SHP77 treated with DMSO at 0.1 percent for 48 hours (cell line): ENCODE measurements around the gene DHRS1.

Source experiments
- DNase-seq: peaks from one replicate; lab custom pipeline; 2025; lab: John Stamatoyannopoulos, UW

DHRS1 gene

GRCh38 chr14:24263848-24264247, 35.7 kb downstream of the DHRS1 start:
- no peak for DNase-seq

- no peak for DNase-seq
These were observed 36.5 kb downstream of the DHRS1 start, which contains the start of gene TGM1 for GRCh38 chr14:24262821-24263733. TGM1 (minus strand) TSS chr14:24263177; CDS start chr14:24262352, 825 bp downstream.

DNA sequence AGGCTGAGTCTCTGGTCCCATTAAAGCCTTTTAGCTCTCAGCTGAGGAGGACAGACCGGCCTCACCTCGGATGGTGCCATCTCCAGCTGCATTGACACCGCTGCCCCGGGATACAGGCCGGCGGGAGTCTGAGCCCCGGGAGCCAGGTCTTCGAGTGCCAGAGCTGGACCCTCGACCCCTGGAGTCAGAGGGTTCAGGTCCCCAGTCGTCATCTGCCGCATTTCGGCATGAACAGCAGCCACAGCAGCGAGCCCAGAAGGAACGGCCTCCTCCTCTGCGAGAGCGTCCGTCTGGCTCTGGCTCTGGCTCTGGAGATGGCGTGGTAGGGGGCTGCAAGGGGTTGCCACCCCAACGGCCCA, 37.6 kb downstream of the DHRS1 start:
- no peak for DNase-seq

GRCh38 chr14:24261256-24261968, 38.2 kb downstream of the DHRS1 start:
- no peak for DNase-seq

- no peak for DNase-seq
These were observed 38.8 kb downstream of the DHRS1 start for GRCh38 chr14:24260780-24261157.

DNA sequence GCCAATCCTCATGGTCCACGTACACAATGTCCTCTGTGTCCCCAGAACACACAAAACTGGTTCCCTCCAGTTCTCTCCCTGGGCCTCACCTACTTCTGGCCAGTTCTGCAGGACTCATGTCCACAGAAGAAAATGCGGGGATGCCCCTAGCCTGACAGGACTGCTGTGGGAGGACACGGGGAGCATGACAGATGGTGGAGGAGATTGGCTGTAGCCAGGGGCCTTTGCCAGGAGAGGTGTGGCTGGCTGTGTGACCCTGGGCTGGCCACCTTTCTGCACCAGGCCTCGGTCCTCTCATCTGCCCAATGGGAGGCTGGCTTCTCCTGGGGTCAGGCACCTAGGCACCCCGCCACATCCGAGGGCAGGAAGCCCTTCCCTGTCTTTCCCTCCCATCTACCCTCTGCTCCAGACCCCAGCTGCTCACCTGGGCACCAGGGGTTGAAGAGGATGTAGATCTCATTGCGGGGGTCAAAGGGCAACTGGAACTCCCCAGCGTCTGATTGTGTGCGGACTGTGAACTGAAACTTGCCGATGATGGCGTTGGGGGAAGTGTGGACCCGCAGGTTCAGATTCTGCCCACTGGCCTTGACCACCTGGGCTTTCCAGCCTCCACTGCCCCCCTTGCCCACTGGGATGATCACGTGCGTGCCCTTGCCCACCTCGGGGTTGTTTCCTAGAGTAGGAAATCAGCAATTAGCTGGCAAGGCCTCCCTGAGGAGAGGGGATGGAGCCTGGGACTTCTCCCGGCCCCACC, 39.4 kb downstream of the DHRS1 start:
- DNase-seq = no peak

DNA sequence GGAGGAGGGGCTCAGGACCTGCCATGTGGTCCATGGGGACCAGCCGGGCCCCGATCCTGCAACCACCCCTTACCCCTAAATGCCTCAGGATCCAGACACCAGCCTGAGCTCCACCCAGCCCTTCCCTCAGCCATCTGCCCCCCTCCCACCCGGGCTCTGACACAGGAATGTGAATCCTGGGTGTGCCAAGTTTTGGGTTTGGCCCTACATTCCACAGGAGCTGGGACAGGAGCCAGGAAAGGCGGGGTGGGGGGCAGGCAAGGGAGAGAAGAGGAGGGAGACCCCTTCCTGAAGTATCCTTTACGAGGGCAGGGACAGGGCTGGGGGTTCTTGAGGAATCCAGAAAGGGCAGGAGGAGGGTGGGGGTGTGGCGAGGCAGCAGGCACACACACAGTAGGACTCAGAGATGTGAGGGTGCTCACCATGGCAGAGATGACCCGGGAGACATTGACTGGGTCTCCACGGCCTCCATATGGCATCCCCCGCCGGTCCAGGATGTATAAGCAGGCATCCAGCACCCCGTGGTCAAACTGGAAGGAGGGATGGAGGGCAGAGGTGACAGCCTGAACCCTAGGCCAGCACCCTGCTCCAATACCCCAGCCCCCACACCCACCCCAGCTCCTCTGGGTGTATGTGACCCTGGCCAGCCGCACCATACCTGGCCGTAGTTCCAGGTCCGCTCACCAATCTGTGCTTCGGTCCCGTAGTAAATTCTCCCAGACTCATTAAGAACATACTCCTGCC, 40.1 kb downstream of the DHRS1 start:
- DNase-seq = no peak

GRCh38 chr14:24258548-24259265, 40.9 kb downstream of the DHRS1 start:
- DNase-seq = no peak

DNA sequence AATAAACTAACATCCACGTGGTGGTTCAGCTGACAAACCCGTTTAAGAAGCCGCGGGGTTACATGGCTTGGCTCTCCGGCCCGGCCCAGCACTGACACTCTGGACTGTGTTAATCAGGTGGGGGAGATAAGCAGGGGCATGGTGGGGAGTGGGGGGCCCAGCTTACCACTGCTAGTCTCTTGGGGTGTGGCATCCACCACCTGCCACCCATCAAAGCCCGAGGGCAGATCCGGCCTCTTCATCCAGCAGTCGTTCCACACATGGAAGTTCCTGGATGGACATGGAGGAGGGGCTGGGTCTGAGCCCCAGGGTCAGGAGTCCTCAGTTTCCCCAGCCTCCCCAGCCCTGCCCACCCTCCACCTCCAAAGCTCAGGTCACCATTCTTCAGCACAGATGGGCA, 41.5 kb downstream of the DHRS1 start:
- DNase-seq = no peak

DNA sequence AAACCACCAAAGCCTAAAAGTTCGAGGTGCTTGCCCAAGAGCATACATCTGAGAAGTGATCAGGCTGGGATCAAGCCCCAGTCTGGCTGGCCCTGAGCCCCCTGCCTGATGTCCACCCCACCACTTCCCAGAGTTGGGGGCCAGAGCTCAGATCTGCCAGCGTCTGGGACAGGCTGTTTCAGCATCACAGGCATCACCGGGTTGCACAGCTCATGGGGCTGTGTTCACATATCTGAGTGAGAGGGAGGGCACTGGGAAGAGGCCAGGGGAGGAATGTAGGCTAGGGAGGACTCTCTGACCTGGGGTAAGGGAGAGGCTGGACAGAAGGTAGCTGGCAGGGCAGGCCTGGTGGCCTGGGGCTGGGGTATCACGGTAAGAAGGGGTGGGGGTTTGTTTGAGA, 42.6 kb downstream of the DHRS1 start:
- DNase-seq = no peak

- DNase-seq = no peak
These were observed 43.5 kb downstream of the DHRS1 start for GRCh38 chr14:24255931-24256711.

- no peak for DNase-seq
These were observed 44.1 kb downstream of the DHRS1 start for GRCh38 chr14:24255438-24255837.

DNA sequence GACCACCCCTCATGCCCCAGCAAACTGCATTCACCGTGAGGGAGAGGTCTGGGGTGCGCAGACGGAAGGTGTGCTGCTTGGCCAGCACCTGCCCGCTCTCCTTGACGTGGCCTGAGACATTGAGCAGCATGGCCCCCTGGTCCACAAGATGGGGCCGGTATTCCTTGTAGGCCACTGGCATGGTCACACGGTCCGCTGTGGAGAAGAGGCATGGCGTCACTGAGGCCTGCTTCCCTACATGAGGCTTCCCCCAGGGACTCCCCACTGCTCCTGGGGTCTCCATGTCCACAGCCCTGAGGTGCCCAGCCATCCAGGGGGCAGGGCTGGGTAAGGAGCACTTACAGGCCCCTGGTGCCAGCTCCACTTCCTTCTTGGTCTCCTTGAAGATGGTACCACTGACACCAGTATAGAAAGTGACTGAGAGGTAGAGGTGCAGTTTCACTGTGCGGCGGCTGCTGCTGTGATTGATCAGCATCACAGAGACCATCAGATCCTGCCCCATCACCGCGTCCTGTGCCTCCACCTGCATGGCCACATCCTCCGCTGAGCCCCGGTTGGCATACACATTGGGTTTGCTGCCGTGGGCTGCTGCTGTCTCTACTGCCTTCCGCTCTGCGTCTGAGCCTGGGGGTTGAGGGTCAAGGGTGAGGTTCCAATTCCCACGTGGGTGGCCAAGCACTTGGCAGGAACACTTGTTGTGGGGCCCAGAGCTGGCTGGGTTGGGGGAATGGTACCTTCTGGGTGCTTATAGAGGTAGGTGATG, 44.8 kb downstream of the DHRS1 start:
- DNase-seq = no peak

DNA sequence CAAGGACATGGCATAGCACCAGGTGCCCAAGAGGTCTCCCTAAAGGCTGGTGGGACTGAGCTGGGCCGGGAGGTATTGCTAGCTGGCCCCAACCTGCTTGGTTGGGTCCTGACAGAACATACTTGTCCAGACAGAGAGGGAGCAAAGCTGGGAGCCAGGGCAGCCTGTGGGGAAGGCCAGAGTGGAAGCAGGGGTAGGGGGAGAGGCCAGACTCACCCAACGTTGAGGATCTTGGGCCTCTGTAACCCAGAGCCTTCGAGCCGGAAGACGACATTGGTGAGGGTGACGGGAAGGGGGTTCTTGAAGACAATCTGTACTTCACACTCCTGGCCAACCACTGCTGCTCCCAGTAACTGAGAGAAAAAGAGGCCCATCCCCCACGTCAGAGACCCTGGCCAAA, 45.6 kb downstream of the DHRS1 start:
- DNase-seq = no peak

GRCh38 chr14:24252289-24253124, 47.1 kb downstream of the DHRS1 start:
- DNase-seq = no peak

GRCh38 chr14:24251880-24252288, 47.7 kb downstream of the DHRS1 start:
- no peak for DNase-seq

DNA sequence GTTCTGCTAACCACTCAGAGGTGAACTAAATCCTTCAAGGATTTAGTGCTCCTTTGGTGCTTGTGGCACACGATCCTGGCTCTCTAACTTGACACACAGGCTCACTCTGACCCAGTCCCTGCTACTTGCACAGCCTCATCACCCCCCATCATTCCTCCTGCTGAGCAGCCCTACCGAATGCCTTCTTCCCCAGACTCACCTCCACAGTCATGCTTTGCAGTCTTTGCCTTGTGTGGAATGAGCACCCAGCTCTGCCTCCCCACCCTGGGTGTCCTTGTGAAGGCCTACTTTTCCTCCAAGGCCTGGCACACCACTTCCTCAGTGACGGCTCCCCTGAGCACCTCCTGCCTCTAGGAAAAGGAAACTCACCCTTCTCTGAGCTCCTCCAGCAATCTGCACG, 49.2 kb downstream of the DHRS1 start:
- no peak for DNase-seq

DNA sequence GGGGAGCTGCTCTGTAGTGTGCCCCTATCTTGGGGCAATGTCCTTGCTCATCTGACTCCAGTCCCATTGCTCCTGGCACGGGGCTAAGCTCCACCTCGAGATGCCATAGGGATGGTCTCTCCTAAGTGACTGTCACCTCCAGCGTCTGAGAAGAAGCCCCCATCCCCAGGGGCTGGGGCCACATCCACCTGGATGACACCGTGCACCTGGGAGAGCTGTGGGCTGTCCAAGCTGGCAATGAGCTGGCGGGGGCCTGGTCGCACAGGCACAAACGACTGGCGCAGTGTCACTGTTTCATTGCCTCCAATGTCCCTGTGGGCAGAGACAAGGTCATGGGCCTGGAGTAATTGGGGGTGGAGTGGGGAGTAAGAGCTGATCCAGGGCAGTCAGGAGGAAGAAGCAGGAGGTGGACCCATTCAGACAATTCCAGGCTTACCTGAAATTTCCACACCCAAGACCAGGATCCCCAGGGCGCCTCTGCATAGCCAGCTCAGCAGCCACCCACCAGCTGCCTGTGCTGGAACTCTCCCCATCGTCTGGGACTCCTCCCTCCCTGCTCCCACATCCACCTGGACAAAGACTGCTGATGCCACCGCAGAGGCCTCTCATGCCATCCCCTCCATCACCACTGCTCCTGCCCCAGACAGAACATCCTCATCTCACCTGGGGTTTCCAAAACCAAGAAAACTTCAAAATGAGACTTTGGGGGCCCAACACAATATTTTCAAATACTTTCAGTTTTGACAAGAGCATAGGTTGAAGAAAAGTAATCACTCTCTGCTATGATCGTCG, 50.2 kb downstream of the DHRS1 start:
- DNase-seq = no peak
